ENCODE measurements around the gene MRPL55. TPM values are rescaled to one million over a fixed set of nuclear protein-coding genes. Genes with fewer than 3 reads are reported as not detected.
A peak's percentile ranks its signal among the peaks of the same experiment; 100 is the strongest.

The MRPL55 gene
- total and polyA plus RNA-seq, 2 of the 13 experiments (the other 11 are each of a cell fraction or from before 2014, with no cell fraction given) = 58.6 to 92.9 TPM

DNA sequence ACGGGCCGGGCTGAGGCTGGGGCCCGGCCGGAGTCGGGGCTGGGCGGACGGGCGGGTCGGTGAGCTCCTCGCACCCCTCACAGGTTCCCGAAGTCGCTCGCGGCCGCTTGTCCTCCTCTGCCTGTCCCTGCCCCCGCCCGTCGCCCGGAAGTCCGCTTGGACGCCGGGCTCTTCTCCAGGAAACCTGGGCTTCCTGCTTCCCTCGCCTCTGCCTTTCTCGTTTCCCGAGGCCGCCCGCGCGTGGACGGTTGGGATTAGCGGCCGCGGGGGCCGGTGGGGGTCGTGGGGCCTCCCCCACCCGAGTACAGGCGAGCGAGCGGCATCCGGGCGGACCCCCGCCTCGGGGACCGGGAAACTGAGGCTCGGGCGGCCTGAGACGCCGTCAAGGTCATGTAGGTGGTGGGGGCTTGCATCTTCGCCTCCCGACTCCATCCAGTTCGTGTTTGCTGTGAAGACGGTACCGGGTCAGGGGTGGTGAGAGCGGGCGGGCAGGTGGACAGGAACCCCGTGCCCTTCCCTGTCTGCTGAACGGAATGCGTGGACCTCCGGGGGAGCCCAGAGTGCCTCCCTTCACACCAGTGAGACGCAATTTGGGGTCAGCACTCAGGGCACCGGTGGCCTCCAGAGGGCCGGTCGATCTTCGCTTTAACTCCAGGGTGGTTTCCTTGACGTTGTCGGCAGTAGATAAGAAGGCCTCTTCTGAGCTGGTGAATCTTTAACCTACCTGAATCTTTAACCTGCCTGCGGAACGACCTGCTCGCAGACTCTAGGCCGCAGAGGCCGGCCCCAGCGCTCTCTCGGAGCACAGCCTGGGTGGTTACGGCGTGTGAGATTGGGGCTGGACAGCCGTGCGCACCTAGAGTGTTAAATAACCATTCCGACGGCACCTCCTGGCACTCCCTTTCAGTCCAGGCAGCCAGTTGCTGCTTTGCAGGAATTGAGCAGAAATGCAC lies 25.9 kb downstream of the MRPL55 start (continued):
- TF ChIP-seq ASH2L (IDR thresholded peaks at IDR 0.05; ENCODE audit: insufficient read length, low read depth, low read length) = peak; percentile 4
- no peak for TF ChIP-seq MBNL3 (CRISPR knock-in tag; conservative IDR thresholded peaks at IDR 0.05)
- TF ChIP-seq, protein P1, sequence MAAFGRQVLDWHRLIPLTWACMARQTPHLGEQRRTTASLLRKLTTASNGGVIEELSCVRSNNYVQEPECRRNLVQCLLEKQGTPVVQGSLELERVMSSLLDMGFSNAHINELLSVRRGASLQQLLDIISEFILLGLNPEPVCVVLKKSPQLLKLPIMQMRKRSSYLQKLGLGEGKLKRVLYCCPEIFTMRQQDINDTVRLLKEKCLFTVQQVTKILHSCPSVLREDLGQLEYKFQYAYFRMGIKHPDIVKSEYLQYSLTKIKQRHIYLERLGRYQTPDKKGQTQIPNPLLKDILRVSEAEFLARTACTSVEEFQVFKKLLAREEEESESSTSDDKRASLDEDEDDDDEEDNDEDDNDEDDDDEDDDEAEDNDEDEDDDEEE (CRISPR knock-in tag; IDR thresholded peaks at IDR 0.05) = no peak; the same call in 1 of the 2 replicates
- TF ChIP-seq, protein P2, sequence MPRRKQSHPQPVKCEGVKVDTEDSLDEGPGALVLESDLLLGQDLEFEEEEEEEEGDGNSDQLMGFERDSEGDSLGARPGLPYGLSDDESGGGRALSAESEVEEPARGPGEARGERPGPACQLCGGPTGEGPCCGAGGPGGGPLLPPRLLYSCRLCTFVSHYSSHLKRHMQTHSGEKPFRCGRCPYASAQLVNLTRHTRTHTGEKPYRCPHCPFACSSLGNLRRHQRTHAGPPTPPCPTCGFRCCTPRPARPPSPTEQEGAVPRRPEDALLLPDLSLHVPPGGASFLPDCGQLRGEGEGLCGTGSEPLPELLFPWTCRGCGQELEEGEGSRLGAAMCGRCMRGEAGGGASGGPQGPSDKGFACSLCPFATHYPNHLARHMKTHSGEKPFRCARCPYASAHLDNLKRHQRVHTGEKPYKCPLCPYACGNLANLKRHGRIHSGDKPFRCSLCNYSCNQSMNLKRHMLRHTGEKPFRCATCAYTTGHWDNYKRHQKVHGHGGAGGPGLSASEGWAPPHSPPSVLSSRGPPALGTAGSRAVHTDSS (CRISPR knock-in tag; conservative IDR thresholded peaks at IDR 0.05) = no peak
- TF ChIP-seq ZSCAN25 (CRISPR knock-in tag; IDR thresholded peaks at IDR 0.05) = peak; percentile 32; the same call in 1 of the 2 replicates
- peak; percentile 77 for TF ChIP-seq POLR2G (IDR thresholded peaks at IDR 0.05; ENCODE audit: low read depth, low read length)
- no peak for TF ChIP-seq JDP2 (CRISPR knock-in tag; IDR thresholded peaks at IDR 0.05; ENCODE audit: borderline replicate concordance)
- no peak for TF ChIP-seq ZNF251 (CRISPR knock-in tag; IDR thresholded peaks at IDR 0.05)
- TF ChIP-seq, protein P3, sequence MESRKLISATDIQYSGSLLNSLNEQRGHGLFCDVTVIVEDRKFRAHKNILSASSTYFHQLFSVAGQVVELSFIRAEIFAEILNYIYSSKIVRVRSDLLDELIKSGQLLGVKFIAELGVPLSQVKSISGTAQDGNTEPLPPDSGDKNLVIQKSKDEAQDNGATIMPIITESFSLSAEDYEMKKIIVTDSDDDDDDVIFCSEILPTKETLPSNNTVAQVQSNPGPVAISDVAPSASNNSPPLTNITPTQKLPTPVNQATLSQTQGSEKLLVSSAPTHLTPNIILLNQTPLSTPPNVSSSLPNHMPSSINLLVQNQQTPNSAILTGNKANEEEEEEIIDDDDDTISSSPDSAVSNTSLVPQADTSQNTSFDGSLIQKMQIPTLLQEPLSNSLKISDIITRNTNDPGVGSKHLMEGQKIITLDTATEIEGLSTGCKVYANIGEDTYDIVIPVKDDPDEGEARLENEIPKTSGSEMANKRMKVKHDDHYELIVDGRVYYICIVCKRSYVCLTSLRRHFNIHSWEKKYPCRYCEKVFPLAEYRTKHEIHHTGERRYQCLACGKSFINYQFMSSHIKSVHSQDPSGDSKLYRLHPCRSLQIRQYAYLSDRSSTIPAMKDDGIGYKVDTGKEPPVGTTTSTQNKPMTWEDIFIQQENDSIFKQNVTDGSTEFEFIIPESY (CRISPR knock-in tag; IDR thresholded peaks at IDR 0.05) = no peak
- no peak for TF ChIP-seq ZNF776 (CRISPR knock-in tag; IDR thresholded peaks at IDR 0.05)
- TF ChIP-seq ARNT2 (CRISPR knock-in tag; IDR thresholded peaks at IDR 0.05; ENCODE audit: low read depth) = no peak
- no peak for TF ChIP-seq NR2F1 (CRISPR knock-in tag; IDR thresholded peaks at IDR 0.05)
- no peak for TF ChIP-seq HNRNPLL (IDR thresholded peaks at IDR 0.05; ENCODE audit: low read depth, low read length, poor library complexity, severe bottlenecking)
- TF ChIP-seq ISX (CRISPR knock-in tag; conservative IDR thresholded peaks at IDR 0.05) = no peak
- no peak for TF ChIP-seq MIER2 (CRISPR knock-in tag; IDR thresholded peaks at IDR 0.05)
- TF ChIP-seq, protein P4, sequence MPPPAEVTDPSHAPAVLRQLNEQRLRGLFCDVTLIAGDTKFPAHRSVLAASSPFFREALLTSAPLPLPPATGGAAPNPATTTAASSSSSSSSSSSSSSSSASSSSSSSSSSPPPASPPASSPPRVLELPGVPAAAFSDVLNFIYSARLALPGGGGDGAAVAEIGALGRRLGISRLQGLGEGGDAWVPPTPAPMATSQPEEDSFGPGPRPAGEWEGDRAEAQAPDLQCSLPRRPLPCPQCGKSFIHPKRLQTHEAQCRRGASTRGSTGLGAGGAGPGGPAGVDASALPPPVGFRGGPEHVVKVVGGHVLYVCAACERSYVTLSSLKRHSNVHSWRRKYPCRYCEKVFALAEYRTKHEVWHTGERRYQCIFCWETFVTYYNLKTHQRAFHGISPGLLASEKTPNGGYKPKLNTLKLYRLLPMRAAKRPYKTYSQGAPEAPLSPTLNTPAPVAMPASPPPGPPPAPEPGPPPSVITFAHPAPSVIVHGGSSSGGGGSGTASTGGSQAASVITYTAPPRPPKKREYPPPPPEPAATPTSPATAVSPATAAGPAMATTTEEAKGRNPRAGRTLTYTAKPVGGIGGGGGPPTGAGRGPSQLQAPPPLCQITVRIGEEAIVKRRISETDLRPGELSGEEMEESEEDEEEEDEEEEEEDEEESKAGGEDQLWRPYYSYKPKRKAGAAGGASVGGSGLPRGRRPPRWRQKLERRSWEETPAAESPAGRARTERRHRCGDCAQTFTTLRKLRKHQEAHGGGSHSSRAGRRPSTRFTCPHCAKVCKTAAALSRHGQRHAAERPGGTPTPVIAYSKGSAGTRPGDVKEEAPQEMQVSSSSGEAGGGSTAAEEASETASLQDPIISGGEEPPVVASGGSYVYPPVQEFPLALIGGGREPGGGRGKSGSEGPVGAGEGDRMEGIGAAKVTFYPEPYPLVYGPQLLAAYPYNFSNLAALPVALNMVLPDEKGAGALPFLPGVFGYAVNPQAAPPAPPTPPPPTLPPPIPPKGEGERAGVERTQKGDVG (CRISPR knock-in tag; IDR thresholded peaks at IDR 0.05; ENCODE audit: borderline replicate concordance) = no peak
- TF ChIP-seq ZNF780A (CRISPR knock-in tag; IDR thresholded peaks at IDR 0.05) = no peak
- TF ChIP-seq ZNF451 (CRISPR knock-in tag; IDR thresholded peaks at IDR 0.05) = no peak
- peak; percentile 16; the same call in 1 of the 2 replicates for TF ChIP-seq KDM5A (IDR thresholded peaks at IDR 0.05; ENCODE audit: borderline replicate concordance, low read length)
- no peak for TF ChIP-seq MLLT10 (CRISPR knock-in tag; IDR thresholded peaks at IDR 0.05)
- TF ChIP-seq ZNF850 (CRISPR knock-in tag; conservative IDR thresholded peaks at IDR 0.05) = no peak

All from HepG2 (cell line).